Measurements from ENCODE around the gene BRD3OS. TPM values are rescaled to one million over a fixed set of nuclear protein-coding genes. Genes with fewer than 3 reads are reported as not detected.

The BRD3OS gene
- total RNA-seq, 1 experiment from 2014 or later = 13.5 TPM

- Histone ChIP-seq H3K36me3 (ENCODE audit: insufficient read depth, low read length, poor library complexity, severe bottlenecking) (peaks cover 57% of the 10 kb centered on the region), H3K9me3 (ENCODE audit: low read depth, low read length, poor library complexity, severe bottlenecking) (no peaks in the 10 kb centered on the region), H3K4me3 (ENCODE audit: low read depth, low read length, poor library complexity, severe bottlenecking) (no peak overlapping the region), H3K27me3 (replicated peaks; ENCODE audit: insufficient read depth, low read depth, low read length, poor library complexity) (no peaks in the 10 kb centered on the region), H3K27ac (ENCODE audit: low read depth, low read length, poor library complexity, severe bottlenecking) (no peak overlapping the region), H3K4me1 (ENCODE audit: insufficient read depth, low read length, poor library complexity, severe bottlenecking) (no peaks in the 10 kb centered on the region)
- no TSS peak for BruUV-seq (replicated peaks)
- POLR2A ChIA-PET (ENCODE audit: low non-redundant PET) = no interaction called here
- no peak for TF ChIP-seq EZH2 (IDR thresholded peaks at IDR 0.05; ENCODE audit: borderline replicate concordance, low read depth, low read length, poor library complexity, severe bottlenecking)
- TF ChIP-seq, protein P1, sequence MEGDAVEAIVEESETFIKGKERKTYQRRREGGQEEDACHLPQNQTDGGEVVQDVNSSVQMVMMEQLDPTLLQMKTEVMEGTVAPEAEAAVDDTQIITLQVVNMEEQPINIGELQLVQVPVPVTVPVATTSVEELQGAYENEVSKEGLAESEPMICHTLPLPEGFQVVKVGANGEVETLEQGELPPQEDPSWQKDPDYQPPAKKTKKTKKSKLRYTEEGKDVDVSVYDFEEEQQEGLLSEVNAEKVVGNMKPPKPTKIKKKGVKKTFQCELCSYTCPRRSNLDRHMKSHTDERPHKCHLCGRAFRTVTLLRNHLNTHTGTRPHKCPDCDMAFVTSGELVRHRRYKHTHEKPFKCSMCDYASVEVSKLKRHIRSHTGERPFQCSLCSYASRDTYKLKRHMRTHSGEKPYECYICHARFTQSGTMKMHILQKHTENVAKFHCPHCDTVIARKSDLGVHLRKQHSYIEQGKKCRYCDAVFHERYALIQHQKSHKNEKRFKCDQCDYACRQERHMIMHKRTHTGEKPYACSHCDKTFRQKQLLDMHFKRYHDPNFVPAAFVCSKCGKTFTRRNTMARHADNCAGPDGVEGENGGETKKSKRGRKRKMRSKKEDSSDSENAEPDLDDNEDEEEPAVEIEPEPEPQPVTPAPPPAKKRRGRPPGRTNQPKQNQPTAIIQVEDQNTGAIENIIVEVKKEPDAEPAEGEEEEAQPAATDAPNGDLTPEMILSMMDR (conservative IDR thresholded peaks at IDR 0.05; ENCODE audit: low read depth, low read length) = no peak
- DNase-seq (ENCODE audit: low spot score) = no peak
- intact Hi-C loops (cut with micrococcal nuclease; ENCODE audit: unreplicated experiment) = no loop called here
- CTCF ChIA-PET = no interaction called here
These were observed 5.7 kb downstream of the BRD3OS start for GRCh38 chr9:134030821-134031470.

DNA sequence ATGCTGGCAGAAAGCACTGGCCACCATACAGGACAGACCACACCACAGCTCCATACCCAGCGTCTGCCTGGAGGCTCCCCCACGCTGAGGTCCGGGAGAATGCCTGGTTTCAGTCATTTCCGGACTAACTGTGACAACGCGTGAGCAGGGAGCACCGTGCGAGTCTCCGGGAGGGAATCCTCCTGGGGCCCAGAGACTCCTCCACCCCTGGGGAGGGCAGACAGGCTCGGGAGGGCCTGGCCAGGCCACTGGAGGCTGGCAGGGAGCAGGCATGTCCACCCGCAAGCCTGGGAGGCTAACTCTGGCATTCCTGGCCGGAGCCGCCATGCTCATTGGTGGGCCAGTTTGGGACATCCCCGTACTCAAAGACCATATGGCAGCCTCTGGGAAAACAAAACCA, 6.5 kb downstream of the BRD3OS start:
- TSS peak; percentile 51 for BruUV-seq (replicated peaks)
- ChIA-PET POLR2A (ENCODE audit: low non-redundant PET) (no interaction called here), CTCF (no interaction called here)
- DNase-seq (ENCODE audit: low spot score) = no peak
- H3K9me3 ChIP-seq (ENCODE audit: low read depth, low read length, poor library complexity, severe bottlenecking) = no peaks in the 10 kb centered on the region
- no peak overlapping the region for H3K4me3 ChIP-seq (ENCODE audit: low read depth, low read length, poor library complexity, severe bottlenecking)
- intact Hi-C loops (cut with micrococcal nuclease; ENCODE audit: unreplicated experiment) = no loop called here
- H3K27me3 ChIP-seq (replicated peaks; ENCODE audit: insufficient read depth, low read depth, low read length, poor library complexity) = no peaks in the 10 kb centered on the region
- peaks cover 62% of the 10 kb centered on the region for H3K36me3 ChIP-seq (ENCODE audit: insufficient read depth, low read length, poor library complexity, severe bottlenecking)
- no peak for TF ChIP-seq EZH2 (IDR thresholded peaks at IDR 0.05; ENCODE audit: borderline replicate concordance, low read depth, low read length, poor library complexity, severe bottlenecking)
- H3K27ac ChIP-seq (ENCODE audit: low read depth, low read length, poor library complexity, severe bottlenecking) = no peak overlapping the region
- no peaks in the 10 kb centered on the region for H3K4me1 ChIP-seq (ENCODE audit: insufficient read depth, low read length, poor library complexity, severe bottlenecking)

- intact Hi-C loops (cut with micrococcal nuclease; ENCODE audit: unreplicated experiment) = no loop called here
- Histone ChIP-seq H3K4me1 (ENCODE audit: insufficient read depth, low read length, poor library complexity, severe bottlenecking) (no peaks in the 10 kb centered on the region), H3K4me3 (ENCODE audit: low read depth, low read length, poor library complexity, severe bottlenecking) (no peak overlapping the region), H3K36me3 (ENCODE audit: insufficient read depth, low read length, poor library complexity, severe bottlenecking) (peaks cover 64% of the 10 kb centered on the region), H3K27me3 (replicated peaks; ENCODE audit: insufficient read depth, low read depth, low read length, poor library complexity) (no peaks in the 10 kb centered on the region), H3K27ac (ENCODE audit: low read depth, low read length, poor library complexity, severe bottlenecking) (no peak overlapping the region), H3K9me3 (ENCODE audit: low read depth, low read length, poor library complexity, severe bottlenecking) (no peaks in the 10 kb centered on the region)
- BruUV-seq (replicated peaks) = no TSS peak
- ChIA-PET POLR2A (ENCODE audit: low non-redundant PET) (no interaction called here), CTCF (no interaction called here)
- TF ChIP-seq EZH2 (IDR thresholded peaks at IDR 0.05; ENCODE audit: borderline replicate concordance, low read depth, low read length, poor library complexity, severe bottlenecking) = no peak
- TF ChIP-seq, protein P1 (conservative IDR thresholded peaks at IDR 0.05; ENCODE audit: low read depth, low read length) = no peak
- DNase-seq (ENCODE audit: low spot score) = no peak
These were observed 7.4 kb downstream of the BRD3OS start for GRCh38 chr9:134032456-134033222.
